ENCODE results near the gene ZNF90. TPM values are rescaled to one million over a fixed set of nuclear protein-coding genes. Genes with fewer than 3 reads are reported as not detected.
"Not testable (repeated sequence)": the region's sequence is repeated elsewhere in the genome, so short reads cannot be mapped to it uniquely, and the experiment has no call there.

Gene ZNF90
- total and polyA plus RNA-seq, 12 donors, result 0.26 to 3.8 (median 1.3) TPM

- WGBS, 4 donors, result 0 to 2% (median 1%) methylated on average over 13 to 43 of the region's 43 CpGs
- Histone ChIP-seq H3K9me3 (replicated peaks in 1 of 3) (no peaks in the 10 kb centered on the region), H3K27me3 (no peaks in the 10 kb centered on the region), H3K36me3 (replicated peaks in 1 of 2) (no peaks in the 10 kb centered on the region), H3K4me3 (peak overlapping the region in 3 of 4 donors; percentile 64 to 80 (median 74)), H3K4me1 (replicated peaks in 1 of 2) (no peaks in the 10 kb centered on the region), H3K27ac (peak overlapping the region in 2 of 5 donors; percentile 66 to 69)
- intact Hi-C loops (cut with DNase I), result no loop called here
- peak; percentile 89 to 98 (median 94) for DNase-seq
- peak; percentile 22 to 61 for TF ChIP-seq POLR2A (IDR thresholded peaks at IDR 0.05)
- TF ChIP-seq, protein P1, sequence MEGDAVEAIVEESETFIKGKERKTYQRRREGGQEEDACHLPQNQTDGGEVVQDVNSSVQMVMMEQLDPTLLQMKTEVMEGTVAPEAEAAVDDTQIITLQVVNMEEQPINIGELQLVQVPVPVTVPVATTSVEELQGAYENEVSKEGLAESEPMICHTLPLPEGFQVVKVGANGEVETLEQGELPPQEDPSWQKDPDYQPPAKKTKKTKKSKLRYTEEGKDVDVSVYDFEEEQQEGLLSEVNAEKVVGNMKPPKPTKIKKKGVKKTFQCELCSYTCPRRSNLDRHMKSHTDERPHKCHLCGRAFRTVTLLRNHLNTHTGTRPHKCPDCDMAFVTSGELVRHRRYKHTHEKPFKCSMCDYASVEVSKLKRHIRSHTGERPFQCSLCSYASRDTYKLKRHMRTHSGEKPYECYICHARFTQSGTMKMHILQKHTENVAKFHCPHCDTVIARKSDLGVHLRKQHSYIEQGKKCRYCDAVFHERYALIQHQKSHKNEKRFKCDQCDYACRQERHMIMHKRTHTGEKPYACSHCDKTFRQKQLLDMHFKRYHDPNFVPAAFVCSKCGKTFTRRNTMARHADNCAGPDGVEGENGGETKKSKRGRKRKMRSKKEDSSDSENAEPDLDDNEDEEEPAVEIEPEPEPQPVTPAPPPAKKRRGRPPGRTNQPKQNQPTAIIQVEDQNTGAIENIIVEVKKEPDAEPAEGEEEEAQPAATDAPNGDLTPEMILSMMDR (IDR thresholded peaks at IDR 0.05), result peak in 2 of 6 experiments; percentile 22 to 32
These were observed 25.7 kb upstream of the ZNF90 start for GRCh38 chr19:20051841-20052768.

GRCh38 chr19:20058738-20059137 lies 19.1 kb upstream of the ZNF90 start:
- H3K36me3 ChIP-seq (replicated peaks in 1 of 2); H3K4me1 ChIP-seq (replicated peaks in 1 of 2); intact Hi-C loops (cut with DNase I); DNase-seq; H3K27ac ChIP-seq; H3K27me3 ChIP-seq; H3K9me3 ChIP-seq (replicated peaks in 1 of 3); H3K4me3 ChIP-seq: not testable (repeated sequence)

DNA sequence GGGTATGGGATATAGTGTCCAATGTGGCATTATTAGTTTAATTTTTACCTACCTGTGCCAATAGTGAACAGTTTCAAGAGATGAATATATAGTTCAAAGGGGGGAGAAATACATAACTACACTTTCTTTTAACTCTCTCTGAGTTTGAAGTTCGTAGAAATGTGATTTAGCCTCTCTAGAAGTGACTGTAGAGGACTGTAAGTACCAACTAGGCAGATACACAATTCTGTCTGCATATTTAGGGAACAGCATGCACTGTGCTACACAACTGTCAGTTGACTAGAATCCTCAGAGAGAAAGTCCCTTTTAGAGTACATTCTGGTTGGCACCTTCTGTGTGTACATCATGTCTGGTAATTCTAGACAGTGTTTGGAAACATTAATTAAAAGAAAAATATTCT lies 17.5 kb upstream of the ZNF90 start:
- H3K27ac ChIP-seq, result no peak overlapping the region
- intact Hi-C loops (cut with DNase I), result no loop called here
- TF ChIP-seq, protein P1 (IDR thresholded peaks at IDR 0.05), result no peak
- TF ChIP-seq POLR2A (IDR thresholded peaks at IDR 0.05), result no peak
- no peaks in the 10 kb centered on the region for H3K36me3 ChIP-seq (replicated peaks in 1 of 2)
- no peak overlapping the region for H3K4me3 ChIP-seq
- WGBS, 4 donors, result 55 to 72% (median 58%) methylated on average over 1 of the region's 1 CpG
- no peaks in the 10 kb centered on the region for H3K27me3 ChIP-seq
- H3K4me1 ChIP-seq (replicated peaks in 1 of 2), result no peaks in the 10 kb centered on the region
- no peak for DNase-seq
- H3K9me3 ChIP-seq (replicated peaks in 1 of 3), result no peaks in the 10 kb centered on the region

- Histone ChIP-seq H3K27ac (no peak overlapping the region), H3K36me3 (replicated peaks in 1 of 2) (no peaks in the 10 kb centered on the region), H3K4me3 (no peak overlapping the region), H3K4me1 (replicated peaks in 1 of 2) (no peaks in the 10 kb centered on the region), H3K9me3 (replicated peaks in 1 of 3) (no peaks in the 10 kb centered on the region), H3K27me3 (no peaks in the 10 kb centered on the region)
- intact Hi-C loops (cut with DNase I), result no loop called here
- 50 to 66% (median 57%) methylated on average over 3 of the region's 3 CpGs for WGBS, 4 donors
- TF ChIP-seq, protein P1 (IDR thresholded peaks at IDR 0.05), result no peak
- TF ChIP-seq POLR2A (IDR thresholded peaks at IDR 0.05), result no peak
- DNase-seq, result no peak
These were observed 10.9 kb upstream of the ZNF90 start for GRCh38 chr19:20066861-20067260.

DNA sequence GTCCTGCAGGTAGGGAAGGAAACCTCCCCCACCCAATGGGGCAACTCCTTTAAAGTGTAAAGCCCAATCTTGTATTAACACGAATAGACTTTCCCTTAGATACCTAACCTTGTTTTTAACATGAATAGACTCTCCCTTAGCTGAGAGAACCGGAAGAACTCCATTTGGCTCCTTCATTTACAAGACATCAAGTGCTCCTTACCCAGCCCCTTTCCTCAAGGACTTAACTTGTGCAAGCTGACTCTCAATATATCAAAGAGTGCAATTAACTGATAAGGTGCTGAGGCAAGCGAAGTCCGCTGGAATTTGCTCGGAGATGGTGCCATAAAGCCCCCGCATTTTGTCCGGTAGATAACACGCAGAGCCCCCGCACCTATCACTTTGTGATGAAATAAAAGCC lies 9.9 kb upstream of the ZNF90 start:
- Histone ChIP-seq H3K27me3 (no peaks in the 10 kb centered on the region), H3K4me3 (no peak overlapping the region), H3K27ac (no peak overlapping the region), H3K9me3 (replicated peaks in 1 of 3) (no peaks in the 10 kb centered on the region), H3K4me1 (replicated peaks in 1 of 2) (no peaks in the 10 kb centered on the region), H3K36me3 (replicated peaks in 1 of 2) (no peaks in the 10 kb centered on the region)
- intact Hi-C loops (cut with DNase I), result no loop called here
- no peak for DNase-seq
- TF ChIP-seq, protein P1 (IDR thresholded peaks at IDR 0.05), result no peak
- TF ChIP-seq POLR2A (IDR thresholded peaks at IDR 0.05), result no peak
- 9 to 21% (median 13%) methylated on average over 9 of the region's 9 CpGs for WGBS, 4 donors

GRCh38 chr19:20068559-20068958 lies 9.2 kb upstream of the ZNF90 start:
- not testable (repeated sequence) for H3K36me3 ChIP-seq (replicated peaks in 1 of 2)
- WGBS, 4 donors, result 15 to 34% (median 27%) methylated on average over 7 of the region's 7 CpGs

More at GRCh38 chr19:20068559-20068958, 9.2 kb upstream of the ZNF90 start:
- H3K4me1 ChIP-seq (replicated peaks in 1 of 2); H3K27me3 ChIP-seq; DNase-seq; H3K9me3 ChIP-seq (replicated peaks in 1 of 3); H3K27ac ChIP-seq; H3K4me3 ChIP-seq; intact Hi-C loops (cut with DNase I): not testable (repeated sequence)

Data from adrenal gland (tissue), 12 donors.